Mesendoderm (in vitro differentiated cells): ENCODE data around the gene ATP2B1.

Experiments
- DNase-seq: peaks from one replicate; pipeline ENCODE4 v3.0.0; 2013
- H2AK5ac ChIP-seq: 2 replicates; pipeline ENCODE4 v1.6.1; 2013; ENCODE audit warnings: low read length, inconsistent platforms
- H2BK120ac ChIP-seq: 2 replicates; pipeline ENCODE4 v1.6.1; 2013; ENCODE audit warnings: low read depth, mild to moderate bottlenecking, low read length, moderate library complexity, mixed read lengths
- H2BK15ac ChIP-seq: replicated peaks from 2 replicates; pipeline ENCODE4 v1.6.1; 2013; ENCODE audit warnings: low read depth, mild to moderate bottlenecking, moderate library complexity
- H2BK5ac ChIP-seq: 2 replicates; pipeline ENCODE4 v1.6.1; 2013; ENCODE audit warnings: low read length, inconsistent platforms
- H3K18ac ChIP-seq: 2 replicates; pipeline ENCODE4 v1.6.1; 2013; ENCODE audit warnings: mild to moderate bottlenecking, low read length, mixed read lengths
- H3K23ac ChIP-seq: one replicate; pipeline ENCODE4 v1.6.1; 2013; ENCODE audit warnings: low read length
- H3K27ac ChIP-seq: 2 replicates; pipeline ENCODE4 v1.5.1; 2013; ENCODE audit warnings: low read depth, mild to moderate bottlenecking, inconsistent platforms, low read length, moderate library complexity
- H3K27me3 ChIP-seq: 2 replicates; pipeline ENCODE4 v1.6.1; 2013; ENCODE audit warnings: low read length, control low read depth, mild to moderate bottlenecking, inconsistent platforms; ENCODE audit not compliant: insufficient read depth, poor library complexity
- H3K36me3 ChIP-seq: 2 replicates; pipeline ENCODE4 v1.6.1; 2013; ENCODE audit warnings: low read length, inconsistent platforms; ENCODE audit not compliant: control insufficient read depth, insufficient read depth
- H3K4ac ChIP-seq: one replicate; pipeline ENCODE4 v1.6.1; 2013; ENCODE audit warnings: low read depth, mild to moderate bottlenecking, low read length, moderate library complexity
- H3K4me1 ChIP-seq: 2 replicates; pipeline ENCODE4 v1.6.1; 2013; ENCODE audit warnings: low read depth, low read length, inconsistent platforms; ENCODE audit not compliant: control insufficient read depth
- H3K4me2 ChIP-seq: 2 replicates; pipeline ENCODE4 v1.6.1; 2013; ENCODE audit warnings: low read length
- H3K4me3 ChIP-seq: 2 replicates; pipeline ENCODE4 v1.5.1; 2013; ENCODE audit warnings: mild to moderate bottlenecking, low read length
- H3K56ac ChIP-seq: one replicate; pipeline ENCODE4 v1.6.1; 2013; ENCODE audit warnings: low read length
- H3K79me1 ChIP-seq: 2 replicates; pipeline ENCODE4 v1.6.1; 2013; ENCODE audit warnings: low read length, inconsistent platforms
- H3K79me2 ChIP-seq: 2 replicates; pipeline ENCODE4 v1.6.1; 2013; ENCODE audit warnings: mild to moderate bottlenecking, low read length; ENCODE audit not compliant: control insufficient read depth, insufficient read depth
- H3K9ac ChIP-seq: 2 replicates; pipeline ENCODE4 v1.6.1; 2013; ENCODE audit warnings: low read length, inconsistent platforms
- H4K5ac ChIP-seq: one replicate; pipeline ENCODE4 v1.6.1; 2013; ENCODE audit warnings: low read length
- H4K8ac ChIP-seq: one replicate; pipeline ENCODE4 v1.6.1; 2013; ENCODE audit warnings: low read depth, mild to moderate bottlenecking, control low read depth, low read length, moderate library complexity
- WGBS: extraction: QIAGEN DNeasy Blood & Tissue Kit; methylation state at CpG from one replicate; pipeline ENCODE4 v1.1.7; 2013; ENCODE audit warnings: low lambda C conversion rate, missing lambda C conversion rate; ENCODE audit not compliant: insufficient coverage; ENCODE audit errors: extremely low coverage; 5-methylcytosine and 5-hydroxymethylcytosine counted together

Gene ATP2B1

DNA sequence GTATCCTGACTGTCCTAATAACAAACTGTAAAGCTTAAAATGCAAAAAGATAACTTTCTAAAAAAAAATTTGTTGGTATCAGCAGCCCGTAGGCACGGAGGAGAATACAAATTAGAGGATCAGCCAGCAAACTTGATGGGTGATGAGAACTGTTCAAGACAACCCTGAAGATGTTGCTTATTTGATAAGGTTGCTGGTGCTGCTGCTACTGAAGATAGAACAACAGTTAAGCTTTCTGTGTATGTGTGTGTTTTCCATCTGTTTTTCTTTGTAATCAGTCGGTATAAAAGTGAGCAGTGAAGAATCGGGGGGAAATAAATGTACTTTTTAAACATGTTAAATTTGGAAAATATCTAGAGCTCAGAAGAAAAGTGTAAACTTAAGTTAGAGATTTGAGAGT is 115.4 kb downstream of the ATP2B1 start:
- no peaks in the 10 kb centered on the region for H3K36me3 ChIP-seq
- no CpG with 5 or more reads among the region's 4 CpGs for WGBS
- no peak for DNase-seq

GRCh38 chr12:89589753-89590152 is 118.9 kb downstream of the ATP2B1 start:
- no peak overlapping the region for H2AK5ac ChIP-seq
- no peak overlapping the region for H3K4ac ChIP-seq
- no peak overlapping the region for H3K27ac ChIP-seq
- no peak overlapping the region for H3K23ac ChIP-seq
- H3K79me2 ChIP-seq = no peaks in the 10 kb centered on the region
- H3K27me3 ChIP-seq = no peaks in the 10 kb centered on the region
- H4K5ac ChIP-seq = no peak overlapping the region
- H3K9ac ChIP-seq = no peak overlapping the region
- H3K4me2 ChIP-seq = no peak overlapping the region
- no peak overlapping the region for H2BK15ac ChIP-seq
- H3K36me3 ChIP-seq = no peaks in the 10 kb centered on the region
- H4K8ac ChIP-seq = no peak overlapping the region
- H3K4me3 ChIP-seq = no peak overlapping the region
- H3K56ac ChIP-seq = no peak overlapping the region
- no peaks in the 10 kb centered on the region for H3K4me1 ChIP-seq
- no peak overlapping the region for H2BK5ac ChIP-seq
- no peak for DNase-seq
- no peak overlapping the region for H2BK120ac ChIP-seq
- H3K18ac ChIP-seq = no peak overlapping the region
- H3K79me1 ChIP-seq = no peaks in the 10 kb centered on the region

More for the DNA sequence above, 115.4 kb downstream of the ATP2B1 start:
- Histone ChIP-seq H3K79me2 (no peaks in the 10 kb centered on the region), H3K56ac (no peak overlapping the region), H2BK5ac (no peak overlapping the region), H2AK5ac (no peak overlapping the region), H4K5ac (no peak overlapping the region), H3K4ac (no peak overlapping the region), H4K8ac (no peak overlapping the region), H3K4me3 (no peak overlapping the region), H3K9ac (no peak overlapping the region), H3K4me2 (no peak overlapping the region), H3K27me3 (no peaks in the 10 kb centered on the region), H3K79me1 (no peaks in the 10 kb centered on the region), H3K23ac (no peak overlapping the region), H3K4me1 (no peaks in the 10 kb centered on the region), H3K27ac (no peak overlapping the region), H2BK15ac (no peak overlapping the region), H2BK120ac (no peak overlapping the region), H3K18ac (no peak overlapping the region)

DNA sequence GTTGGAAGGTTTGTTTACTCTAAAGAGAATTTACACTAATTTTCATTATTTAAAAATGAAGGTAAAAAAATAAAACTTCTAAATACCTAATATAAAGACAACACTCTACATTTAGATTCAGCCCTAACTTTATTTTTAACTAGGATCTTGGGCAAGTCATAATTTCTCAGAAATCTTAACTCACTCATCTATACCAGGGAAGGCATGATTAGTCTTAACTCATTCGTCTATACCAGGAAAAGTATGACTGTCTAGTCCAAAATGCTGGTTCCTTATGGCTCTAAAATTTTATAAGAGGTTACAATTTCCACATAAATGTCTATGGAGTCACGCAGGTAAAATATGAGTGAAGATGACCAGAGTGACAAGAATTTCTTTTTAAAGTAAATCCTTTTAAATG is 130.1 kb downstream of the ATP2B1 start:
- Histone ChIP-seq H3K79me2 (no peaks in the 10 kb centered on the region), H2AK5ac (no peak overlapping the region), H3K18ac (no peak overlapping the region), H4K8ac (no peak overlapping the region), H3K27me3 (no peaks in the 10 kb centered on the region), H2BK15ac (no peak overlapping the region), H4K5ac (no peak overlapping the region), H3K4me2 (no peak overlapping the region), H3K79me1 (no peaks in the 10 kb centered on the region), H3K9ac (no peak overlapping the region), H3K23ac (no peak overlapping the region), H3K27ac (no peak overlapping the region), H2BK5ac (no peak overlapping the region), H2BK120ac (no peak overlapping the region), H3K4me3 (no peak overlapping the region), H3K4ac (no peak overlapping the region), H3K36me3 (no peaks in the 10 kb centered on the region), H3K4me1 (peaks cover 5% of the 10 kb centered on the region), H3K56ac (no peak overlapping the region)
- DNase-seq = no peak
- no CpG with 5 or more reads among the region's 2 CpGs for WGBS

- Histone ChIP-seq H2BK120ac (no peak overlapping the region), H3K27ac (no peak overlapping the region), H3K36me3 (no peaks in the 10 kb centered on the region), H4K5ac (no peak overlapping the region), H3K18ac (no peak overlapping the region), H2BK15ac (no peak overlapping the region), H3K4me2 (no peak overlapping the region), H3K23ac (no peak overlapping the region), H3K79me1 (no peaks in the 10 kb centered on the region), H3K27me3 (no peaks in the 10 kb centered on the region), H2BK5ac (no peak overlapping the region), H3K4me1 (peaks cover 5% of the 10 kb centered on the region), H3K9ac (no peak overlapping the region), H4K8ac (no peak overlapping the region), H3K4ac (no peak overlapping the region), H3K4me3 (no peak overlapping the region), H3K79me2 (no peaks in the 10 kb centered on the region), H2AK5ac (no peak overlapping the region), H3K56ac (no peak overlapping the region)
- DNase-seq = no peak
- no CpG with 5 or more reads among the region's 1 CpG for WGBS
These were observed 131.9 kb downstream of the ATP2B1 start for GRCh38 chr12:89576572-89577220.

GRCh38 chr12:89575374-89575773 is 133.3 kb downstream of the ATP2B1 start:
- Histone ChIP-seq H3K9ac (no peak overlapping the region), H3K56ac (no peak overlapping the region), H3K4me1 (peaks cover 5% of the 10 kb centered on the region), H3K4me2 (no peak overlapping the region), H2BK15ac (no peak overlapping the region), H2BK120ac (no peak overlapping the region), H2BK5ac (no peak overlapping the region), H4K5ac (no peak overlapping the region), H3K36me3 (no peaks in the 10 kb centered on the region), H3K79me2 (no peaks in the 10 kb centered on the region), H3K18ac (no peak overlapping the region), H4K8ac (no peak overlapping the region), H3K23ac (no peak overlapping the region), H3K79me1 (no peaks in the 10 kb centered on the region), H3K27me3 (no peaks in the 10 kb centered on the region), H3K4me3 (no peak overlapping the region), H3K27ac (no peak overlapping the region), H3K4ac (no peak overlapping the region), H2AK5ac (no peak overlapping the region)
- no CpG with 5 or more reads among the region's 1 CpG for WGBS
- DNase-seq = no peak

DNA sequence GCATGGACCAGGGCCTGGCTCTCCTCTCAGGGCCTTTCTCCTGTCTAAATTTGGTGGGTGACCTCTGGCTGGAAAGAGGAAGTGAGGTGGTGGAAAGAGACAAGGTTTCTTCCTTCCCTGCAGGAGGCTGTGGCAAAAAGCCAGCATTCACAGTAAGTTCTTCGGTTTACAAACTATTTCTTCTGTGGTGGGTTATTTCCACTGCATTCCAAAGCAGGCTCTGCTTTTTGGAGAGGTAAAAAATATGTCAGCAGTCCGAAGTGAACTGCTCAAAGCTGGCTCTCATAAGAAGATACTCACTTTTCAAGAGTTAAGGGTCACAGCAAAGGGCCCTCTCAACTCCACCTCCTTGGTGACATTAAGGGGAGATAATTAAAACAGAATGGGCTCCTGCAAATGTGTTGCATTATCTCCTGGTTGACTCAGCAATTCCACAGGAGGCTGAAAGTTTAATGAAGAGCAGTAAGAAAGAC is 133.9 kb downstream of the ATP2B1 start:
- WGBS = no CpG with 5 or more reads among the region's 2 CpGs
- H2AK5ac ChIP-seq = no peak overlapping the region
- no peak overlapping the region for H3K4me2 ChIP-seq
- peak; percentile 79 for DNase-seq
- H3K56ac ChIP-seq = no peak overlapping the region
- no peaks in the 10 kb centered on the region for H3K79me1 ChIP-seq
- H3K18ac ChIP-seq = peak overlapping the region; percentile 94
- H3K36me3 ChIP-seq = no peaks in the 10 kb centered on the region
- H2BK15ac ChIP-seq = no peak overlapping the region
- H3K27me3 ChIP-seq = no peaks in the 10 kb centered on the region
- no peak overlapping the region for H3K9ac ChIP-seq
- H3K4me1 ChIP-seq = peaks cover 5% of the 10 kb centered on the region
- H2BK5ac ChIP-seq = no peak overlapping the region
- no peaks in the 10 kb centered on the region for H3K79me2 ChIP-seq
- H3K4me3 ChIP-seq = no peak overlapping the region
- peak overlapping the region; percentile 14 for H2BK120ac ChIP-seq
- H3K27ac ChIP-seq = no peak overlapping the region
- H3K4ac ChIP-seq = no peak overlapping the region
- no peak overlapping the region for H4K8ac ChIP-seq
- H3K23ac ChIP-seq = no peak overlapping the region
- H4K5ac ChIP-seq = no peak overlapping the region
